Measurements from ENCODE around the gene DYNLT1.
"Not testable (repeated sequence)": the region's sequence is repeated elsewhere in the genome, so short reads cannot be mapped to it uniquely, and the experiment has no call there.

DNA sequence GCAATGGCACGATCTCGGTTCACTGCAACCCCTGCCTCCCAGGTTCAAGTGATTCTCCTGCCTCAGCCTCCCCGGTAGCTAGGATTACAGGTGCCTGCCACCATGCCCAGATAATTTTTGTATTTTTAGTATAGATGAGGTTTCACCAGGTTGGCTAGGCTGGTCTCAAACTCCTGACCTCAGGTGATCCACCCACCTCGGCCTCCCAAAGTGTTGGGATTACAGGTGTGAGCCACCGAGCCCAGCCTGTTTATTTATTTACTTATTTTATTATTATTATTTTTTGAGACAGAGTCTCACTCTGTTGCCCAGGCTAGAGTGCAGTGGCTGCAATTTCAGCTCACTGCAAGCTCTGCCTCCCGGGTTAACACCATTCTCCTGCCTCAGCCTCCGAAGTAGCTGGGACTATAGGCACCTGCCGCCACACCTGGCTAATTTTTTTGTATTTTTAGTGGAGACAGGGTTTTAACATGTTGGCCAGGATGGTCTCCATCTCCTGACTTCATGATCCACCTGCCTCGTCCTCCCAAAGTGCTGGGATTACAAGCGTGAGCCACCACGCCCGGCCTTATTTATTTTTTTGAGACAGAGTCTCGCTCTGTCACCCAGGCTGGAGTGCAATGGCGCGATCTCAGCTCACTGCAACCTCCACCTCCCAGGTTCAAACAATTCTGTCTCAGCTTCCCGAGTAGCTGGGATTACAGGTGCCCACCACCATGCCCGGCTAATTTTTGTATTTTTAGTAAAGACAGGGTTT lies 7.6 kb upstream of the DYNLT1 start:
- TF ChIP-seq, protein P1, sequence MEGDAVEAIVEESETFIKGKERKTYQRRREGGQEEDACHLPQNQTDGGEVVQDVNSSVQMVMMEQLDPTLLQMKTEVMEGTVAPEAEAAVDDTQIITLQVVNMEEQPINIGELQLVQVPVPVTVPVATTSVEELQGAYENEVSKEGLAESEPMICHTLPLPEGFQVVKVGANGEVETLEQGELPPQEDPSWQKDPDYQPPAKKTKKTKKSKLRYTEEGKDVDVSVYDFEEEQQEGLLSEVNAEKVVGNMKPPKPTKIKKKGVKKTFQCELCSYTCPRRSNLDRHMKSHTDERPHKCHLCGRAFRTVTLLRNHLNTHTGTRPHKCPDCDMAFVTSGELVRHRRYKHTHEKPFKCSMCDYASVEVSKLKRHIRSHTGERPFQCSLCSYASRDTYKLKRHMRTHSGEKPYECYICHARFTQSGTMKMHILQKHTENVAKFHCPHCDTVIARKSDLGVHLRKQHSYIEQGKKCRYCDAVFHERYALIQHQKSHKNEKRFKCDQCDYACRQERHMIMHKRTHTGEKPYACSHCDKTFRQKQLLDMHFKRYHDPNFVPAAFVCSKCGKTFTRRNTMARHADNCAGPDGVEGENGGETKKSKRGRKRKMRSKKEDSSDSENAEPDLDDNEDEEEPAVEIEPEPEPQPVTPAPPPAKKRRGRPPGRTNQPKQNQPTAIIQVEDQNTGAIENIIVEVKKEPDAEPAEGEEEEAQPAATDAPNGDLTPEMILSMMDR (IDR thresholded peaks at IDR 0.05; ENCODE audit: insufficient read depth, low read length): not testable (repeated sequence)
- TF ChIP-seq POLR2AphosphoS5 (IDR thresholded peaks at IDR 0.05; ENCODE audit: low read depth): not testable (repeated sequence)
